K562 (cell line): Measurements from ENCODE around the gene ZBTB25. TPM values are rescaled to one million over a fixed set of nuclear protein-coding genes. Genes with fewer than 3 reads are reported as not detected.
A peak's percentile ranks its signal among the peaks of the same experiment; 100 is the strongest.

Source experiments
- FOXJ2 ChIP-seq: fragments of 200-800 bp; sonication (Bioruptor generic); IDR thresholded peaks from 2 replicates; pipeline ENCODE4 v1.6.1; 2016; ENCODE audit warnings: missing genetic modification characterization, missing compliant biosample characterization
- HNRNPL ChIP-seq: fragments of 200-400 bp; formaldehyde crosslinking; IDR thresholded peaks from 2 replicates; pipeline ENCODE4 v1.6.1; 2017; ENCODE audit warnings: low read depth, mild to moderate bottlenecking, low read length
- HNRNPLL ChIP-seq: fragments of 200-400 bp; formaldehyde crosslinking; IDR thresholded peaks from 2 replicates; pipeline ENCODE4 v1.6.1; 2017; ENCODE audit warnings: low read length, low read depth, mild to moderate bottlenecking; ENCODE audit not compliant: poor library complexity, severe bottlenecking
- MEIS2 ChIP-seq: fragments of 450-650 bp; IDR thresholded peaks from 2 replicates; pipeline ENCODE4 v1.6.1; 2014; ENCODE audit warnings: mild to moderate bottlenecking; ENCODE audit not compliant: partially characterized antibody
- MYC ChIP-seq, 2 experiments: fragments of 250-450 bp in 1 of 2; sonication (Bioruptor Pico) in 1 of 2; IDR thresholded peaks; 2 replicates each; pipeline versions ENCODE4 v1.5.1 to v1.6.1; 2012 to 2021; ENCODE audit warnings: low read depth in 2 of 2, borderline replicate concordance in 1 of 2, improper control_type of control experiment in 1 of 2, low read length in 1 of 2, mild to moderate bottlenecking in 1 of 2, moderate library complexity in 1 of 2
- NONO ChIP-seq, 2 experiments: fragments of 200-400 bp in 1 of 2; fragments of 450-650 bp in 1 of 2; formaldehyde crosslinking in 1 of 2; IDR thresholded peaks; 2 replicates each; pipeline ENCODE4 v1.6.1; 2017; ENCODE audit warnings: low read depth in 2 of 2, mild to moderate bottlenecking in 2 of 2, moderate library complexity in 2 of 2, low read length in 1 of 2
- PPARD ChIP-seq: fragments of 250-450 bp; sonication (Bioruptor Pico); IDR thresholded peaks from 2 replicates; pipeline ENCODE4 v1.8.0; 2022; ENCODE audit warnings: inconsistent platforms, mild to moderate bottlenecking, moderate library complexity
- PURB ChIP-seq: sonication (generic); formaldehyde crosslinking; IDR thresholded peaks from 2 replicates; pipeline ENCODE4 v1.9.0; 2021; ENCODE audit warnings: low read depth, mild to moderate bottlenecking, missing genetic modification reagents
- RBFOX2 ChIP-seq: fragments of 200-400 bp; formaldehyde crosslinking; IDR thresholded peaks from 2 replicates; pipeline ENCODE4 v1.6.1; 2017; ENCODE audit warnings: low read depth, mild to moderate bottlenecking, low read length, moderate library complexity
- SMAD4 ChIP-seq: fragments of 250-450 bp; sonication (Bioruptor Pico); conservative IDR thresholded peaks from 2 replicates; pipeline ENCODE4 v1.8.0; 2021; ENCODE audit warnings: inconsistent platforms, mild to moderate bottlenecking, moderate library complexity
- TSHZ1 ChIP-seq: fragments of 250-450 bp; sonication (Bioruptor Pico); IDR thresholded peaks from 2 replicates; pipeline ENCODE4 v1.4.0; 2020; ENCODE audit warnings: mild to moderate bottlenecking, moderate library complexity
- ZKSCAN1 ChIP-seq: fragments of 150-350 bp; IDR thresholded peaks from 2 replicates; pipeline ENCODE4 v1.6.1; 2016; ENCODE audit warnings: low read depth, low read length
- polyA plus RNA-seq, 8 experiments: library from polyadenylated mRNA; depleted of rRNA in 4 of 8; stranded (reverse) in 5 of 8; unstranded in 3 of 8; fragments of >200 nt; fragmentation: Nextera tagmentation in 2 of 8; fragmentation: Illumina TruSeq in 1 of 8; extraction: Ambion mirVana in 2 of 8; extraction: Trizol in 1 of 8; gene quantifications; 2 replicates each; pipeline versions ENCODE4 v1.2.1 to v1.2.3, GENCODE V29; 2011 to 2014; ENCODE audit warnings: inconsistent platforms in 1 of 8, missing spikeins in 1 of 8
- total RNA-seq, 7 experiments: library from RNA; depleted of rRNA in 6 of 7; stranded (reverse); fragments of >200 nt in 6 of 7; fragmentation: Illumina TruSeq in 2 of 7; extraction: Trizol in 2 of 7; gene quantifications; 2 replicates each; pipeline versions ENCODE4 v1.2.1 to v1.2.3, GENCODE V29; 2011 to 2021; ENCODE audit warnings: low replicate concordance in 1 of 7

ZBTB25 gene
- total and polyA plus RNA-seq, 9 of the 15 experiments (the other 6 are each of a cell fraction or from before 2014, with no cell fraction given), result 0.61 to 3.9 (median 2.3) TPM

- TF ChIP-seq SMAD4 (0 out of 2 replicates have a peak, but pooled peaks have one; percentile 44), FOXJ2 (tag) (no peak), PURB (no peak), ZKSCAN1 (0 out of 2 replicates have a peak, but pooled peaks have one; percentile 10), NONO (IDR thresholded peaks at IDR 0.05; ENCODE audit: low read depth in 2 of 2, low read length in 1 of 2) (0 out of 4 replicates have a peak, but pooled peaks have one; percentile 2 to 42), PPARD (CRISPR knock-in tag) (no peak), MYC (IDR thresholded peaks at IDR 0.05; ENCODE audit: low read depth, low read length) (0 out of 2 replicates have a peak, but pooled peaks have one; percentile 12), MYC (CRISPR knock-in tag; IDR thresholded peaks at IDR 0.05; ENCODE audit: borderline replicate concordance, low read depth) (no peak), HNRNPL (peak; percentile 10; the same call in 1 of the 2 replicates), TSHZ1 (CRISPR knock-in tag) (no peak), MEIS2 (peak; percentile 60), HNRNPLL (peak; percentile 79), RBFOX2 (peak; percentile 82)
These were observed 1.5 kb upstream of the ZBTB25 start (continued) for GRCh38 chr14:64504897-64505794.
